Glutamatergic neuron (in vitro differentiated cells): ENCODE measurements around the gene NCK2. TPM values are rescaled to one million over a fixed set of nuclear protein-coding genes. Genes with fewer than 3 reads are reported as not detected.

ENCODE experiments used
- DNase-seq: peaks from one replicate; pipeline ENCODE4 v3.0.0; 2022
- H3K27ac Mint-ChIP-seq: one replicate; pipeline ENCODE4 v1.8.0; 2020; ENCODE audit warnings: mild to moderate bottlenecking, mixed read lengths, inconsistent platforms; ENCODE audit not compliant: unreplicated experiment
- H3K27me3 Mint-ChIP-seq: one replicate; pipeline ENCODE4 v1.8.0; 2020; ENCODE audit warnings: mild to moderate bottlenecking, moderate library complexity, mixed read lengths, inconsistent platforms; ENCODE audit not compliant: unreplicated experiment
- H3K36me3 Mint-ChIP-seq: one replicate; pipeline ENCODE4 v1.8.0; 2020; ENCODE audit warnings: mild to moderate bottlenecking, mixed read lengths, inconsistent platforms; ENCODE audit not compliant: unreplicated experiment
- H3K4me1 Mint-ChIP-seq: one replicate; pipeline ENCODE4 v1.8.0; 2020; ENCODE audit warnings: mild to moderate bottlenecking, low read depth, mixed read lengths, inconsistent platforms; ENCODE audit not compliant: unreplicated experiment
- H3K4me3 Mint-ChIP-seq: one replicate; pipeline ENCODE4 v1.8.0; 2020; ENCODE audit warnings: mild to moderate bottlenecking, mixed read lengths, inconsistent platforms; ENCODE audit not compliant: unreplicated experiment
- H3K9me3 Mint-ChIP-seq: one replicate; pipeline ENCODE4 v1.8.0; 2020; ENCODE audit warnings: mild to moderate bottlenecking, moderate library complexity, mixed read lengths, inconsistent platforms; ENCODE audit not compliant: unreplicated experiment
- CTCF ChIP-seq: fragments of 200-600 bp; sonication (generic); IDR thresholded peaks from one replicate; pipeline ENCODE4 v1.5.0; 2021; ENCODE audit not compliant: partially characterized antibody, unreplicated experiment
- total RNA-seq: library from RNA; stranded (reverse); fragmentation: NEBNext Ultra II Directional; extraction: Animal tissue kit (Norgen Biotek cat#: 25700); gene quantifications from one replicate; pipeline ENCODE4 v1.2.1, GENCODE V29; 2021; ENCODE audit not compliant: unreplicated experiment

NCK2 gene
- total RNA-seq, 1 donor from 2014 or later = 82.4 TPM

GRCh38 chr2:105790461-105791149 is 45.9 kb downstream of the NCK2 start:
- H3K36me3 Mint-ChIP-seq = no peaks in the 10 kb centered on the region
- H3K4me1 Mint-ChIP-seq = peaks cover 35% of the 10 kb centered on the region
- peaks cover 9% of the 10 kb centered on the region for H3K9me3 Mint-ChIP-seq
- no peak overlapping the region for H3K4me3 Mint-ChIP-seq
- H3K27ac Mint-ChIP-seq = peak overlapping the region; percentile 28
- H3K27me3 Mint-ChIP-seq = peaks cover 3% of the 10 kb centered on the region
- TF ChIP-seq CTCF = no peak
- no peak for DNase-seq

DNA sequence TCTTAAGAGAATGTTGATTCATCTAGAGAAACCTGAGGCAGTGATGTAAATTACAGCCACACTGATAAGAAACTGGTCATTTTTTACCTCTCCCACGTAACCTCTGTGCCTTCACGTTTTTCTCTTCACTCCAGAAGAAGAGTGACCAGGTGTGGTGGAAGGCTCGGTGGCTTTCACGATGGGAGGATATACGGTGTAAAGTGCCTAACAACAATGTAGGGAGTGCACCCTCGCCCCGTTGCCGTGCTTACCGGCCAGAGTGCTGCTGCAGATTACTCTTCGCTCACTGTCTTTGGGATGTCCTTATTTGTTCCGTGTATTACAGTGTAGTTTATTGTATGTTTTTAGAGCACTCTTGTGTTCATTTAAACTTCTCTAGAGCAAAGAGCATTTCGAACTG is 46.5 kb downstream of the NCK2 start:
- Mint-ChIP-seq H3K36me3 (no peaks in the 10 kb centered on the region), H3K27me3 (no peaks in the 10 kb centered on the region), H3K4me3 (no peak overlapping the region), H3K4me1 (peaks cover 37% of the 10 kb centered on the region), H3K9me3 (peaks cover 7% of the 10 kb centered on the region), H3K27ac (no peak overlapping the region)
- DNase-seq = no peak
- no peak for TF ChIP-seq CTCF

- Mint-ChIP-seq H3K4me1 (peaks cover 43% of the 10 kb centered on the region), H3K27ac (no peak overlapping the region), H3K4me3 (no peak overlapping the region), H3K27me3 (peaks cover 2% of the 10 kb centered on the region), H3K9me3 (peaks cover 9% of the 10 kb centered on the region), H3K36me3 (no peaks in the 10 kb centered on the region)
- no peak for TF ChIP-seq CTCF
- DNase-seq = no peak
These were observed 47.8 kb downstream of the NCK2 start for GRCh38 chr2:105792561-105792960.

- no peaks in the 10 kb centered on the region for H3K36me3 Mint-ChIP-seq
- H3K9me3 Mint-ChIP-seq = peaks cover 9% of the 10 kb centered on the region
- H3K27ac Mint-ChIP-seq = no peak overlapping the region
- peaks cover 50% of the 10 kb centered on the region for H3K4me1 Mint-ChIP-seq
- no peak overlapping the region for H3K4me3 Mint-ChIP-seq
- peaks cover 2% of the 10 kb centered on the region for H3K27me3 Mint-ChIP-seq
- no peak for TF ChIP-seq CTCF
- no peak for DNase-seq
These were observed 48.7 kb downstream of the NCK2 start for GRCh38 chr2:105793196-105793975.

- peaks cover 53% of the 10 kb centered on the region for H3K4me1 Mint-ChIP-seq
- DNase-seq = no peak
- peaks cover 7% of the 10 kb centered on the region for H3K9me3 Mint-ChIP-seq
- H3K36me3 Mint-ChIP-seq = no peaks in the 10 kb centered on the region
- no peak for TF ChIP-seq CTCF
- H3K27ac Mint-ChIP-seq = no peak overlapping the region
- H3K27me3 Mint-ChIP-seq = peaks cover 2% of the 10 kb centered on the region
- peak overlapping the region; percentile 82 for H3K4me3 Mint-ChIP-seq
These were observed 50.3 kb downstream of the NCK2 start for GRCh38 chr2:105794926-105795574.
